CD4-positive, alpha-beta T cell treated with Interleukin-17A for 1 hour (primary cell): ENCODE measurements around the gene LYSMD4.

Experiments used
- DNase-seq: peaks from one replicate; pipeline ENCODE4 v3.0.0-alpha.2; 2020

The LYSMD4 gene

DNA sequence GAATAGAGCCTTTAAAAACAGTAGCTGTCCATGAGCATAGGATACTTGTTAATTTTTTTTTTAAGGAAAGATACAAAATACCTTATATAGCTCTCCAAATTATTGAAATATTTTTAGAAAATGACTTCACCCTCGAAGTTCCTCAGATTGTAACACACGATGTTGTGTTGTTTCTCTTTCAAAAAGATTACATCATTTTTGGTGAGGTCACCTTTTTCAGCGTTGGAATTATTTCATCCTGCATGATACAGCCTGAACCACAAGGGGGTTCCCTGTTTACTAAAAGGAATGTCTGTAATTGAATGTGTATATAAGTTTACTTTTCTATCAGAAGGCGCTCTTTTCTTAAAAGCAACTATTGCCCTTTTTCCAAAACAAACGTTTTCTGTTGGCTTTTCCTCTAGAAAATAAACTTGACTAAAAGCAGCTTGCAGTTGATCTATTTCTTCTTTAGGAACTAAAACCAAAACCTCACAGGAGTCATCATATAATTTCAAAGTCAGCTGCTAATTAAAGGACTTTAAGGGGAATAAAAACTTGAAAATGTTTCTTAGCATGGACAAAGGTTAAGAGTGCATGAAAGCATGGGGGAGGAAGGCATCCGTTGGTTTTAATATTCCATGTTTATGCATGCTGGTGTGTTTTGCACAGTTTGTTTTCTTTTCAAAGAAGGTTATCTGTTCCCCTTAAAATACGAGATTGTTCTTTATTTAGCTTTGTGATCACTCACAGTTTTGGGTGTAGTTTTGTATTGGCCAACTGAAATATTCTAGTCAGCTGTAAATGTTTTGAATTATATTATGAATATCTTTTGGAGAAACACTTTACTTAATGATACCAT, 29.4 kb downstream of the LYSMD4 start:
- peak; percentile 57 for DNase-seq

DNA sequence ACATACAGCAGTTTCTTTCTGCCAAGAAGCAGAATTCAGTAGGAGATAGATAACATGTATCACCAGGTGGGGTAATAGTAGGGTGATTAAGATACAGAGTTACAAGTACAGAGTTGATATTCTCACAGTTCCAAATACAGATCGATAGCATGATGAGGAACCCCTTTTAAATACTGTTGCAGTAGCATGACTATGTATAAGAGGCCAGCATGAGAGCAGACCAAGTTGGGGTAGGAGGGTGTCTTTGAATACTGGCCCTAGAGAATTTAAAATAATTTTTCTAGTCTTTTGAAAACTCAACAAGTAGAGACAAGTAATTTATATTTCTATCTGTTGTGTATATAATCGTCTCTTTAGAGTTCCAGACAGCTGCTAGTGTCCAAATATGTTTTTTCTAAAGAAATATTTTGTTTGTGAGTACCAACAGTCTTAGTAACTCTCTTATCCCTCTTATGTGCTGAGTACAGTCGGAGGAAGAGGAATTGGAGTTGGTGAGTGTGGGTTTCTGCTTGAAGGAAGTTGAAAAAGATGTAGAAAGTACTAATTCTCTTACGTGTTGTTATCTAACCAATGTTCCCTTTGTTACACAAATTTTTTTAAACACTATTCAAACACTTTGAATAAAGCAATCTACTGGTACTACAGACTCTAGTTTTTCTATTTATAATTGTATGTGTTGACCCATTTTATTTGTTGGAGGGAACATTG, 30.2 kb downstream of the LYSMD4 start:
- DNase-seq: no peak

DNA sequence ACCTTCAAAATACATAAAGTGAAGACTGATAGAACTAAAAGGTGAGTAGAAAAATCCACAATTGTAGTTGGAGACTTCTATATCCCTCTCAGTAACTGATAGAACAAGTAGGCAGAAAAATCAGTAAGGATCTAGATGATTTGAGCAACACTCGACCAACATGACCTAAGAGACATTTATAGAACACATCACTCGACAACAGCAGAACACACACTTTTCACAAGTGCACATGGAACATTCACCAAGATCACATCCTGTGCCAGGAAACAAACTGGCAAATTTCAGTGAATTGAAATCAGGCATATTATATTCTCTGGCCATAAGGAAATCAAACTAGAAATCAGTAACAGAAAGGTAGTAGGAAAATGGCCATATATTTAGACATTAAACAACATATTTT, 37.1 kb downstream of the LYSMD4 start:
- DNase-seq: no peak

DNA sequence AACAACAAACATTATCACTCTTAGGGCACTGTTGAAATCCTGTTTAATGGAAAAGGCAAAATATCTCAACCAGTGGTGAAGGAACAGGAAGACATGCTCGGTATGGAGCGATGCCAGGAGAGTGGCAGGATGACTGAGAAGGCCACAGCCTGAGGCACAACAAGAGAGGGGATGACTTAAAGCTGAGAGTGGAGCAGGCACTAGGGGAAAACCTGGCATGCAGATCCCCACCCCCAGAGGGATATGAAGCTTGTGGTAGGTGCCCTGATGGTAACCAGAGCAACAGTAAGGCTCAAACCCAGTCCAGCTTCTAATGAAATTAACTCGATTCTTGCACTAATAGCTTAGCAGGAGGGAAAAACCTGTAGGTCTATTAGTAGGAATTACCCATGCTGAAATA, 40.4 kb downstream of the LYSMD4 start:
- DNase-seq: no peak

GRCh38 chr15:99686290-99686689, 46.9 kb downstream of the LYSMD4 start:
- DNase-seq: no peak

DNA sequence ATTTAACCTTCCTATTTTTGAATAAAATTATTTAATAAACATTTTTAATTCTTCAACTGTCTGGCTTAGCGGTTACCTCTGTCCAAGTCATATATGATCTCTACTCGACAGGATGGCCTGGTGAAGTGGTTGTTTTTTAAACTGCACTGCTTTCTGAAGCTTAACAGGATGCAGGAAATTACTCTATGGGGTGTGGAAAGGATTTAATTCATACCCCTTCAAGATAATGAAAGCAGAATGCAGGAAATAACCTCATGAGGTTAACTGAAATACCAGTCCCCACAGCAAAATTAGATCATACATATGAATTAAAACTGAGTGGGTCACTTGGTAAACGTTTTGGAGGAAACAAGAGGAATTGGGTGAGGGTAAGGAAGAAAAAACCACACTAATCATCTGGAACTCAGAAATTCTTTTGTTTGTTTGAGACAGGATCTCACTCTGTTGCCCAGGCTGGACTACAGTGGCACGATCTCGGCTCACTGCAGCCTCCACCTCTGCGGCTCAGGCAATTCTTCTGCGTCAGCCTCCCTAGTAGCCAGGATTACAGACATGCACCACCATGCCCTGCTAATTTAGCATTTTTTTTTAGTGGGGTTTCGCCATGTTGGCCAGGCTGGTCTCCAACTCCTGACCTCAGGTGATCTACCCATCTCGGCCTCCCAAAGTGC, 50.1 kb downstream of the LYSMD4 start:
- DNase-seq: peak; percentile 29

DNA sequence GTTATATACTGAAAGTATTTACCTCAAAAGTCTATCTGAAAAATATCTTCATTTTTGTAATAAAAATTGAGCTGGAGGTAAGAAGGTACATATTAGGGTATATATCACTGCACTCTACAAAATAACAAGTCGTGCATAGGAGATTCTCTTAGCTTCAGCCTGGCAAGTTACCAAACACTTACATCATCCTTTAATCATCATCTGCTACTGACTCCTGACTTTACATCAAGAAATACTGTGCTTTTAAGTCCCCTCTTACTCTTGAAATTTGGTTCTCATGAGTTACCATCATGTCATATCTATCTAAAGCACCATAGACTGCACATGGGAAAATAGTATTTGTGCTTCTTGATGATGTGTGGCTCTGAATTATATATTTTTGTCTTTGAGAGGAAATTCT, 50.8 kb downstream of the LYSMD4 start:
- no peak for DNase-seq

DNA sequence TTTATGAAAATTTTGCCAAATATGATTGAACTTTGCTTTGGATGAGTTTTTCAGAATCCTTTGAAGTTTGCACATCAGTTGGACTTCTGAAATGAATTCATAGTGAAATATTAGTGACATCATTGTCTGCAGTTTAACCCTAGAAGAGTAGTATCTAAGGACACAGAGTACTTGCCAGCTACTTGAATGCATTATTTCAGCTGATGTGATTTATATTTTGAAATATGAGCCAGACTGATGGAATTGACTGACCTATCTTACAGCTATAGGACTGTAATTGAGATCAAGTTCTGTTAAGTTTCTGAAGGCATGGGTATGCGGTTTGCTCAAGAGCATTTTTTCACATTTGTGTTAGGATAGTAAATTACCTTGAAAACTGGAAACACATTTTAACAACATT, 51.2 kb downstream of the LYSMD4 start:
- DNase-seq: no peak

DNA sequence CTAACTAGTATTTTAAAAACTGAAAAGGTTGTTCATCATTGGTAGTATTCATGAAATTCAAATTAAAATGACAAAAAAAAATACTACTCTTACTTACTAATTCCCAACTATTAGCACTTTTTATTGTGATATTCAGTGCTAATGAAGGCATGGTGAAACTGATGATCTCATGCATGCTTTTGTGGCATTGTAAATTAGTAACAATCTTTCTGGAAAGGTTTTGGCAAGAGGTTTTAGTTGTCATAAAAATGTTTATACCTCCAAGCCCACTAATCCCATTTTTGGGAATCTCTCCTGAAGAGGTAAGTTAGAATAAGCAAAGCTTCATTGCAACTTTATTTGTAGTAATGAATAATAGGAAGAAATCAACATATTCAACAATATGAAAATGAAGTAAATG, 53.0 kb downstream of the LYSMD4 start:
- no peak for DNase-seq

DNA sequence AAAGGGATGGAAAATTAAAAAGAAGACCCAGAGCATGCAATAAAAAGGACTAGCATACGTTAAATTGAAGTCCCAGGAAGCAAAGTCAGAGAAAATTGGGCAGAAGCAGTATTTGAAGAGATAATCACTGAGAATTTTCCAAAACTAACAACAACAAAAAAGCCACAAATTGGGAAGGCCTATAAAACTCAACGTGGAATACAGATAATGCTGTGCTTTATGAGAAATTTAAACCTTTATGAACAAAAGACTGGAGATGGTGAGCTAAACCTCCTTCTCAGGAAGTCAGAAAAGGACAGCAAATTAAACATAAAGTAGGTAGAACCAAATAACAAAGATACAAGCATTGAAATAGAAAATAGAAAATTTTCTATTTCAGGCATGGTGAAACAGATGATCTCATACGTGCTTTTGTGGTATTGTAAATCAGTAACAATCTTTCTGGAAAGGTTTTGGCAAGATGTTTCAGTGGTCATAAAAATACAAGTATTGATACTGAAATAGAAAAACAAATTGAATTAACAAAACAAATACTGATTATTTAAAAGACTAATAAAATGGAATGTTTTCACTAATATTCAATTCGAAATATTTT, 55.6 kb downstream of the LYSMD4 start:
- DNase-seq: no peak
